ENCODE results near the gene SH3RF2. TPM values are rescaled to one million over a fixed set of nuclear protein-coding genes. Genes with fewer than 3 reads are reported as not detected.

SH3RF2 gene
- total and polyA plus RNA-seq, 10 donors = 0.04 to 0.44 (median 0.10) TPM; not detected in 2

GRCh38 chr5:145996135-145996534, 59.8 kb downstream of the SH3RF2 start:
- intact Hi-C loops (cut with DNase I; ENCODE audit: low total_unique reads) = no loop called here
- Histone ChIP-seq H3K27ac (no peak overlapping the region), H3K4me1 (no peaks in the 10 kb centered on the region), H3K36me3 (no peaks in the 10 kb centered on the region), H3K9me3 (peaks cover 0 to 22% (median 12%) of the 10 kb centered on the region in 8 donors), H3K27me3 (replicated peaks in 1 of 7) (no peaks in the 10 kb centered on the region), H3K4me3 (no peak overlapping the region)
- TF ChIP-seq, protein P1, sequence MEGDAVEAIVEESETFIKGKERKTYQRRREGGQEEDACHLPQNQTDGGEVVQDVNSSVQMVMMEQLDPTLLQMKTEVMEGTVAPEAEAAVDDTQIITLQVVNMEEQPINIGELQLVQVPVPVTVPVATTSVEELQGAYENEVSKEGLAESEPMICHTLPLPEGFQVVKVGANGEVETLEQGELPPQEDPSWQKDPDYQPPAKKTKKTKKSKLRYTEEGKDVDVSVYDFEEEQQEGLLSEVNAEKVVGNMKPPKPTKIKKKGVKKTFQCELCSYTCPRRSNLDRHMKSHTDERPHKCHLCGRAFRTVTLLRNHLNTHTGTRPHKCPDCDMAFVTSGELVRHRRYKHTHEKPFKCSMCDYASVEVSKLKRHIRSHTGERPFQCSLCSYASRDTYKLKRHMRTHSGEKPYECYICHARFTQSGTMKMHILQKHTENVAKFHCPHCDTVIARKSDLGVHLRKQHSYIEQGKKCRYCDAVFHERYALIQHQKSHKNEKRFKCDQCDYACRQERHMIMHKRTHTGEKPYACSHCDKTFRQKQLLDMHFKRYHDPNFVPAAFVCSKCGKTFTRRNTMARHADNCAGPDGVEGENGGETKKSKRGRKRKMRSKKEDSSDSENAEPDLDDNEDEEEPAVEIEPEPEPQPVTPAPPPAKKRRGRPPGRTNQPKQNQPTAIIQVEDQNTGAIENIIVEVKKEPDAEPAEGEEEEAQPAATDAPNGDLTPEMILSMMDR (IDR thresholded peaks at IDR 0.05 in 8 of 11, conservative IDR thresholded peaks at IDR 0.05 in 3 of 11) = no peak
- TF ChIP-seq POLR2AphosphoS5 (IDR thresholded peaks at IDR 0.05) (no peak), POLR2A (IDR thresholded peaks at IDR 0.05) (no peak)
- DNase-seq = no peak
- WGBS, 5 donors = 44 to 47% (median 44%) methylated on average over 6 of the region's 6 CpGs

DNA sequence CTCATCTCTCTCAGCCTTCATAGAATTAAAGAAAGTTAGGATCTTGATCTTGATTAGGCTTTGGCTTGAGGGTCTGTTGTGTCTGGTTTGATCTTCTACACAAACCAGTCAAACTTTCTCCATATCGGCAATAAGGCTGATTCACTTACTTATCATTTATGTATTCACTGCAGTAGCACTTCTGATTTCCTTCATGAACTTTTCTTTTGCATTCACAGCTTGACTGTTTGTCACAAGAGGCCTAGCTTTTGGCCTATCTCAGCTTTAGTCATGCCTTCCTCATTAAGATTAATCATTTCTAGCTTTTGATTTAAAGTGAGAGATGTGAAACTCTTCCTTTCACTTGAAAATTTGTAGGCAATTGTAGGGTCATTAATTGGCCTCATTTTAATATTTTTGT, 62.8 kb downstream of the SH3RF2 start:
- H3K4me3 ChIP-seq = no peak overlapping the region
- H3K27me3 ChIP-seq (replicated peaks in 1 of 7) = no peaks in the 10 kb centered on the region
- intact Hi-C loops (cut with DNase I; ENCODE audit: low total_unique reads) = no loop called here
- H3K9me3 ChIP-seq = peaks cover 0 to 3% (median under 1%) of the 10 kb centered on the region in 8 donors
- no peak for DNase-seq
- no peak for TF ChIP-seq POLR2AphosphoS5 (IDR thresholded peaks at IDR 0.05)
- H3K27ac ChIP-seq = no peak overlapping the region
- no peaks in the 10 kb centered on the region for H3K4me1 ChIP-seq
- H3K36me3 ChIP-seq = no peaks in the 10 kb centered on the region
- WGBS, 5 donors = 68 to 78% (median 71%) methylated on average over 1 of the region's 1 CpG

GRCh38 chr5:146000072-146000471, 63.7 kb downstream of the SH3RF2 start:
- H3K36me3 ChIP-seq = no peaks in the 10 kb centered on the region
- H3K4me3 ChIP-seq = no peak overlapping the region
- no peaks in the 10 kb centered on the region for H3K27me3 ChIP-seq (replicated peaks in 1 of 7)
- DNase-seq = no peak
- H3K4me1 ChIP-seq = no peaks in the 10 kb centered on the region
- no peaks in the 10 kb centered on the region for H3K9me3 ChIP-seq
- 89 to 95% (median 92%) methylated on average over 9 of the region's 9 CpGs for WGBS, 5 donors
- intact Hi-C loops (cut with DNase I; ENCODE audit: low total_unique reads) = no loop called here
- TF ChIP-seq POLR2AphosphoS5 (IDR thresholded peaks at IDR 0.05) (no peak), POLR2A (IDR thresholded peaks at IDR 0.05) (no peak)
- TF ChIP-seq, protein P1 (IDR thresholded peaks at IDR 0.05 in 8 of 11, conservative IDR thresholded peaks at IDR 0.05 in 3 of 11) = no peak
- H3K27ac ChIP-seq = no peak overlapping the region

DNA sequence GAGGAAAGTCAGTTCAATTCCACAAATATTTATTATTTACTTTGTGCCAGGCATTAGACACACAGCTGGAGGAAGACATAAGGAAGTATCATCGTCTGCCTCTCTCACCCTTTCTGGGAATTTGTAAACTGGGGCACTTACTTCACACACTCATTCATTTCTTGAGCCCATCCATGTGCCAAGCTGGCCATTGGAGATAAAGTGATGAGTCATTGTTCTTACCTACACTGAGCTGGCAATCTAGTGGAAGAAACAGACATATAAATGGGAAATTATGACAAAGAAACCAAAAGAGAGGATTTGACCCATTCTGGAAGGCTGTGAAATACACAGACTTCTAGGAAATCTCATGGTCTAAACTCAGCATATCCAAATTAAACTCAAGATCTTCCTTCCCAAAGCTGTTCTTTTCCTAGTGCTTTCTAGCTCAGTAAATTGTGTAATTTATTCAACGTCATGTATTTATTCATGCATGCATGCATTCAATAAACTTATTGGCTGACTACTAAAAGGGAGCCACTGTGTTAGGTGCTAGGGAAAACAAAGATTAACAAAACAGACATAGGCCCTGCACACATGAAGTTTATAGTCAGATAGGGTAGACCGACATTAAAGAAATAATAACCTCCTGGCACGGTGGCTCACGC, 65.3 kb downstream of the SH3RF2 start:
- no peaks in the 10 kb centered on the region for H3K9me3 ChIP-seq
- intact Hi-C loops (cut with DNase I; ENCODE audit: low total_unique reads) = no loop called here
- no peak for DNase-seq
- WGBS, 5 donors = 83 to 94% (median 92%) methylated on average over 5 of the region's 5 CpGs
- H3K36me3 ChIP-seq = no peaks in the 10 kb centered on the region
- H3K27ac ChIP-seq = no peak overlapping the region
- TF ChIP-seq POLR2A (IDR thresholded peaks at IDR 0.05) = no peak
- TF ChIP-seq, protein P1 (IDR thresholded peaks at IDR 0.05 in 8 of 11, conservative IDR thresholded peaks at IDR 0.05 in 3 of 11) = no peak
- no peak for TF ChIP-seq POLR2AphosphoS5 (IDR thresholded peaks at IDR 0.05)
- H3K4me1 ChIP-seq = no peaks in the 10 kb centered on the region
- H3K4me3 ChIP-seq = no peak overlapping the region
- no peaks in the 10 kb centered on the region for H3K27me3 ChIP-seq (replicated peaks in 1 of 7)
